HG03060 (cell line): ENCODE measurements around the gene TARBP1.
"Not testable (repeated sequence)": the region's sequence is repeated elsewhere in the genome, so short reads cannot be mapped to it uniquely, and the experiment has no call there.

Experiments used
- ATAC-seq: cut with Tn5 transposase; IDR thresholded peaks from one replicate; pipeline ENCODE4 v1.9.1; 2021; ENCODE audit warnings: low read depth, moderate number of reproducible peaks; ENCODE audit not compliant: unreplicated experiment

The TARBP1 gene

GRCh38 chr1:234356615-234357269 is 122.2 kb downstream of the TARBP1 start:
- ATAC-seq: not testable (repeated sequence)

GRCh38 chr1:234355782-234356510 is 123.0 kb downstream of the TARBP1 start:
- no peak for ATAC-seq

- no peak for ATAC-seq
Measured at GRCh38 chr1:234348964-234349363, 130.0 kb downstream of the TARBP1 start.

- ATAC-seq: no peak
Measured at GRCh38 chr1:234345237-234345636, 133.7 kb downstream of the TARBP1 start.

GRCh38 chr1:234342774-234343173 is 136.2 kb downstream of the TARBP1 start:
- no peak for ATAC-seq
